Astrocyte (in vitro differentiated cells and primary cell): ENCODE measurements around the gene SIAH3.

Experiments
- EZH2 ChIP-seq: IDR thresholded peaks from 2 replicates; pipeline ENCODE4 v1.6.1; 2012; ENCODE audit warnings: mild to moderate bottlenecking, low read length, inconsistent platforms; ENCODE audit not compliant: insufficient read depth
- TF ChIP-seq, protein P1 (sequence below): IDR thresholded peaks from 2 replicates; pipeline ENCODE4 v1.5.1; 2011; ENCODE audit warnings: low read depth, mild to moderate bottlenecking, inconsistent platforms, low read length, moderate library complexity; ENCODE audit not compliant: insufficient read depth

DNA sequence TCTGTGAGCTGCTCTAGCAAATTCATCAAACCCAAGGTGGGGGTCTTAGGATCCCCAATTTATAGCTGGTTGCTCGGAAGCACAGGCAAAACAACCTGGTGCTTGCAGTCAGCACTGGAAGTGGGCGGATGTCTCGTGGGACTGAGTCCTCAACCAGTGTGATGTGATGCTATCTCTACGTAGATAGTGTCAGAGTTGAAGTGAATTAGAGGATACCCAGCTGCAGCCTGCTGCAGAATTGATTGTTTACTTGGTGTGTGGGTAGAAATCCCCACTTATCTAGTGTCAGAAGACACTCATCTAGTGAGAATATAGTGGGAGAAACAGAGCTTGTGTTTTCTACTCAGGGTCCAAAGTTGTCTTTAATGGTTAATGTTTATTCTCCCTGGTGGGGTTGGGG lies 86.1 kb downstream of the SIAH3 start:
- TF ChIP-seq EZH2: no peak
- TF ChIP-seq, protein P1, sequence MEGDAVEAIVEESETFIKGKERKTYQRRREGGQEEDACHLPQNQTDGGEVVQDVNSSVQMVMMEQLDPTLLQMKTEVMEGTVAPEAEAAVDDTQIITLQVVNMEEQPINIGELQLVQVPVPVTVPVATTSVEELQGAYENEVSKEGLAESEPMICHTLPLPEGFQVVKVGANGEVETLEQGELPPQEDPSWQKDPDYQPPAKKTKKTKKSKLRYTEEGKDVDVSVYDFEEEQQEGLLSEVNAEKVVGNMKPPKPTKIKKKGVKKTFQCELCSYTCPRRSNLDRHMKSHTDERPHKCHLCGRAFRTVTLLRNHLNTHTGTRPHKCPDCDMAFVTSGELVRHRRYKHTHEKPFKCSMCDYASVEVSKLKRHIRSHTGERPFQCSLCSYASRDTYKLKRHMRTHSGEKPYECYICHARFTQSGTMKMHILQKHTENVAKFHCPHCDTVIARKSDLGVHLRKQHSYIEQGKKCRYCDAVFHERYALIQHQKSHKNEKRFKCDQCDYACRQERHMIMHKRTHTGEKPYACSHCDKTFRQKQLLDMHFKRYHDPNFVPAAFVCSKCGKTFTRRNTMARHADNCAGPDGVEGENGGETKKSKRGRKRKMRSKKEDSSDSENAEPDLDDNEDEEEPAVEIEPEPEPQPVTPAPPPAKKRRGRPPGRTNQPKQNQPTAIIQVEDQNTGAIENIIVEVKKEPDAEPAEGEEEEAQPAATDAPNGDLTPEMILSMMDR: no peak
